Hematopoietic multipotent progenitor cell treated with erythropoietin and hydrocortisone succinate and interleukin-3 and kit ligand, for 15 days (in vitro differentiated cells): ENCODE results near the gene RABL6.
"Not testable (repeated sequence)": the region's sequence is repeated elsewhere in the genome, so short reads cannot be mapped to it uniquely, and the experiment has no call there.

Experiments used
- DNase-seq: peaks from one replicate; pipeline ENCODE4 v3.0.0-alpha.2; 2015; ENCODE audit warnings: low spot score

RABL6 gene

GRCh38 chr9:136821826-136822544 lies 14.2 kb downstream of the RABL6 start:
- no peak for DNase-seq

GRCh38 chr9:136823136-136824046 lies 15.6 kb downstream of the RABL6 start:
- DNase-seq, result no peak

- DNase-seq, result no peak
Measured at GRCh38 chr9:136824496-136825225, 16.9 kb downstream of the RABL6 start.

- DNase-seq, result no peak
Measured at GRCh38 chr9:136825295-136826187, 17.8 kb downstream of the RABL6 start.

- no peak for DNase-seq
Measured at GRCh38 chr9:136826188-136826541, 18.4 kb downstream of the RABL6 start.

- no peak for DNase-seq
Measured at GRCh38 chr9:136826703-136827582, 19.2 kb downstream of the RABL6 start.

- no peak for DNase-seq
Measured at GRCh38 chr9:136827794-136828473, 20.2 kb downstream of the RABL6 start.

- DNase-seq, result no peak
Measured at GRCh38 chr9:136828474-136829140, 20.9 kb downstream of the RABL6 start.

- DNase-seq, result no peak
Measured at GRCh38 chr9:136829412-136829811, 21.7 kb downstream of the RABL6 start.

GRCh38 chr9:136829981-136830885 lies 22.5 kb downstream of the RABL6 start:
- no peak for DNase-seq

GRCh38 chr9:136831002-136831719 lies 23.4 kb downstream of the RABL6 start:
- no peak for DNase-seq

GRCh38 chr9:136831720-136832104 lies 24.0 kb downstream of the RABL6 start:
- no peak for DNase-seq

GRCh38 chr9:136832581-136832980 lies 24.8 kb downstream of the RABL6 start:
- no peak for DNase-seq

GRCh38 chr9:136833381-136834048 lies 25.8 kb downstream of the RABL6 start:
- DNase-seq, result not testable (repeated sequence)

- DNase-seq, result no peak
Measured at GRCh38 chr9:136835162-136835931, 27.6 kb downstream of the RABL6 start.
